GM23338 (cell line): ENCODE data around the gene SYMPK. TPM values are rescaled to one million over a fixed set of nuclear protein-coding genes. Genes with fewer than 3 reads are reported as not detected.

ENCODE experiments used
- ATAC-seq: fragments of 200-7000 bp; cut with Tn5 transposase; 3 replicates; pipeline ENCODE4 v1.9.1; 2020
- DNase-seq: peaks from one replicate; pipeline ENCODE4 v3.0.0-alpha.2; 2015; ENCODE audit warnings: low spot score
- H2AFZ ChIP-seq: fragments of 200-600 bp; sonication (generic); 2 replicates; pipeline ENCODE4 v1.8.0; 2016; ENCODE audit warnings: antibody characterized with exemption, mild to moderate bottlenecking, moderate library complexity
- H3F3A ChIP-seq: fragments of 200-600 bp; sonication (generic); replicated peaks from 2 replicates; pipeline ENCODE4 v1.8.0; 2017; ENCODE audit warnings: antibody characterized with exemption, mixed run types, low read depth
- H3K27ac ChIP-seq: fragments of 200-600 bp; sonication (generic); 2 replicates; pipeline ENCODE4 v1.6.1; 2016; ENCODE audit warnings: low read depth
- H3K27me3 ChIP-seq: fragments of 200-600 bp; sonication (generic); 2 replicates; pipeline ENCODE4 v1.8.0; 2016; ENCODE audit warnings: mild to moderate bottlenecking, mixed run types, moderate library complexity; ENCODE audit not compliant: insufficient read depth
- H3K36me3 ChIP-seq: fragments of 200-600 bp; sonication (generic); 2 replicates; pipeline ENCODE4 v1.8.0; 2016; ENCODE audit warnings: mild to moderate bottlenecking; ENCODE audit not compliant: insufficient read depth
- H3K4me1 ChIP-seq: fragments of 200-600 bp; sonication (generic); 2 replicates; pipeline ENCODE4 v1.8.0; 2016; ENCODE audit warnings: mild to moderate bottlenecking, moderate library complexity; ENCODE audit not compliant: insufficient read depth
- H3K4me2 ChIP-seq: fragments of 200-600 bp; sonication (generic); 2 replicates; pipeline ENCODE4 v1.7.1; 2017; ENCODE audit warnings: mixed run types
- H3K4me3 ChIP-seq: fragments of 200-600 bp; sonication (generic); 2 replicates; pipeline ENCODE4 v1.6.1; 2016; ENCODE audit warnings: mixed run types
- H3K79me2 ChIP-seq: fragments of 200-600 bp; sonication (generic); replicated peaks from 2 replicates; pipeline ENCODE4 v1.8.0; 2017; ENCODE audit warnings: mild to moderate bottlenecking; ENCODE audit not compliant: insufficient read depth
- H3K9me2 ChIP-seq: fragments of 200-600 bp; sonication (generic); 2 replicates; pipeline ENCODE4 v1.8.0; 2017; ENCODE audit not compliant: insufficient read depth
- H4K20me1 ChIP-seq: fragments of 200-600 bp; sonication (generic); replicated peaks from 2 replicates; pipeline ENCODE4 v1.8.0; 2017; ENCODE audit warnings: mild to moderate bottlenecking; ENCODE audit not compliant: insufficient read depth
- H3K27ac Mint-ChIP-seq: 2 replicates; pipeline ENCODE4 v1.8.0; 2020; ENCODE audit warnings: inconsistent platforms, mild to moderate bottlenecking, moderate library complexity, mixed read lengths
- H3K27me3 Mint-ChIP-seq: 3 replicates; pipeline ENCODE4 v1.8.0; 2022; ENCODE audit warnings: low read depth, mild to moderate bottlenecking, moderate library complexity, mixed read lengths, inconsistent platforms; ENCODE audit not compliant: insufficient read depth, poor library complexity
- H3K36me3 Mint-ChIP-seq: 3 replicates; pipeline ENCODE4 v1.8.0; 2021; ENCODE audit warnings: low read depth, mild to moderate bottlenecking, inconsistent platforms, moderate library complexity, mixed read lengths
- H3K4me1 Mint-ChIP-seq: 3 replicates; pipeline ENCODE4 v1.8.0; 2020; ENCODE audit warnings: mild to moderate bottlenecking, inconsistent platforms, mixed read lengths
- H3K4me3 Mint-ChIP-seq: 3 replicates; pipeline ENCODE4 v1.8.0; 2021; ENCODE audit warnings: moderate library complexity, mild to moderate bottlenecking, inconsistent platforms, mixed read lengths
- H3K9me3 Mint-ChIP-seq: 3 replicates; pipeline ENCODE4 v1.8.0; 2020; ENCODE audit warnings: moderate library complexity, mild to moderate bottlenecking, inconsistent platforms, mixed read lengths
- CREB1 ChIP-seq: fragments of 250-450 bp; sonication (Bioruptor Pico); IDR thresholded peaks from 2 replicates; pipeline ENCODE4 v1.5.0; 2020; ENCODE audit warnings: low read depth, mild to moderate bottlenecking, moderate library complexity
- CTCF ChIP-seq, 2 experiments: fragments of 200-600 bp in 1 of 2; sonication (generic) in 1 of 2; conservative IDR thresholded peaks; 2 replicates each; pipeline versions ENCODE4 v1.5.1 to v1.6.1; 2016 to 2017; ENCODE audit warnings: antibody characterized with exemption in 2 of 2, low read depth in 2 of 2, mild to moderate bottlenecking in 2 of 2, moderate library complexity in 1 of 2
- ETS1 ChIP-seq: IDR thresholded peaks from 2 replicates; pipeline ENCODE4 v1.6.1; 2016; ENCODE audit warnings: antibody characterized with exemption
- EZH2 ChIP-seq: fragments of 200-600 bp; sonication (generic); IDR thresholded peaks from one replicate; pipeline ENCODE4 v1.8.0; 2017; ENCODE audit warnings: antibody characterized with exemption, mild to moderate bottlenecking, low read depth; ENCODE audit not compliant: unreplicated experiment
- EZH2phosphoT487 ChIP-seq: fragments of 200-600 bp; sonication (generic); IDR thresholded peaks from one replicate; pipeline ENCODE4 v1.8.1; 2018; ENCODE audit warnings: antibody characterized with exemption; ENCODE audit not compliant: unreplicated experiment
- JUNB ChIP-seq: IDR thresholded peaks from one replicate; pipeline ENCODE4 v1.6.1; 2016; ENCODE audit warnings: antibody characterized with exemption; ENCODE audit not compliant: unreplicated experiment
- ZNF114 ChIP-seq: fragments of 250-450 bp; sonication (Bioruptor Pico); IDR thresholded peaks from 2 replicates; pipeline ENCODE4 v1.5.0; 2020; ENCODE audit warnings: mild to moderate bottlenecking, moderate library complexity
- ZNF331 ChIP-seq: fragments of 250-450 bp; sonication (Bioruptor Pico); IDR thresholded peaks from 2 replicates; pipeline ENCODE4 v1.5.0; 2020; ENCODE audit warnings: low read depth, mild to moderate bottlenecking, moderate library complexity
- ZNF462 ChIP-seq: fragments of 250-450 bp; sonication (Bioruptor Pico); IDR thresholded peaks from 2 replicates; pipeline ENCODE4 v1.5.0; 2020; ENCODE audit warnings: mild to moderate bottlenecking, moderate library complexity
- polyA plus RNA-seq: library from polyadenylated mRNA; unstranded; fragments of >200 nt; fragmentation: Nextera tagmentation; extraction: Ambion mirVana; gene quantifications from 2 replicates; pipeline ENCODE4 v1.2.1, GENCODE V29; 2016
- total RNA-seq: library from RNA; depleted of rRNA; stranded (reverse); fragments of >200 nt; shearing (Covaris generic); gene quantifications from 2 replicates; pipeline ENCODE4 v1.2.3, GENCODE V29; 2014

Gene SYMPK
- total and polyA plus RNA-seq, 2 experiments from 2014 or later = 36.8 to 82.1 TPM

- ATAC-seq (no peak), DNase-seq (no peak)
- Mint-ChIP-seq H3K27ac (no peak overlapping the region), H3K4me1 (peaks cover 36% of the 10 kb centered on the region), H3K36me3 (peaks cover 47% of the 10 kb centered on the region), H3K27me3 (peaks cover 24% of the 10 kb centered on the region), H3K9me3 (no peaks in the 10 kb centered on the region), H3K4me3 (no peak overlapping the region)
- peaks cover 27% of the 10 kb centered on the region for H3K4me1 ChIP-seq
- H3K36me3 ChIP-seq = no peaks in the 10 kb centered on the region; the same call in 1 of the 2 replicates
- H3K27me3 ChIP-seq = no peaks in the 10 kb centered on the region
- H3K4me3 ChIP-seq = no peak overlapping the region
- TF ChIP-seq CTCF (conservative IDR thresholded peaks at IDR 0.05; ENCODE audit: low read depth in 2 of 2) (peak; percentile 19 to 31; a peak in 2 of 4 replicates), EZH2 (no peak)
- no peaks in the 10 kb centered on the region for H3K9me2 ChIP-seq
- no peaks in the 10 kb centered on the region for H3K79me2 ChIP-seq
- no peak overlapping the region for H3K4me2 ChIP-seq
- peaks cover 30% of the 10 kb centered on the region; the same call in 1 of the 2 replicates for H3F3A ChIP-seq
- H4K20me1 ChIP-seq = no peaks in the 10 kb centered on the region; the same call in 1 of the 2 replicates
- H2AFZ ChIP-seq = no peak overlapping the region
- no peak overlapping the region for H3K27ac ChIP-seq
Measured at GRCh38 chr19:45820413-45821102, 42.4 kb downstream of the SYMPK start.

GRCh38 chr19:45819769-45820168 lies 43.2 kb downstream of the SYMPK start:
- Histone ChIP-seq H4K20me1 (no peaks in the 10 kb centered on the region; the same call in 1 of the 2 replicates), H3K9me2 (no peaks in the 10 kb centered on the region), H3K27ac (no peak overlapping the region; the same call in 1 of the 2 replicates), H3K79me2 (no peaks in the 10 kb centered on the region), H3F3A (peaks cover 35% of the 10 kb centered on the region; the same call in 1 of the 2 replicates), H3K4me3 (no peak overlapping the region), H3K27me3 (no peaks in the 10 kb centered on the region), H3K36me3 (no peaks in the 10 kb centered on the region; the same call in 1 of the 2 replicates), H2AFZ (no peak overlapping the region), H3K4me1 (peaks cover 28% of the 10 kb centered on the region), H3K4me2 (no peak overlapping the region)
- ATAC-seq (no peak), DNase-seq (no peak)
- H3K9me3 Mint-ChIP-seq = no peaks in the 10 kb centered on the region
- no peak overlapping the region for H3K4me3 Mint-ChIP-seq
- peaks cover 20% of the 10 kb centered on the region for H3K27me3 Mint-ChIP-seq
- H3K36me3 Mint-ChIP-seq = peaks cover 45% of the 10 kb centered on the region
- H3K4me1 Mint-ChIP-seq = peaks cover 36% of the 10 kb centered on the region
- H3K27ac Mint-ChIP-seq = no peak overlapping the region
- TF ChIP-seq EZH2phosphoT487 (no peak), CREB1 (CRISPR knock-in tag) (no peak), JUNB (no peak), ZNF114 (CRISPR knock-in tag) (no peak), ZNF331 (CRISPR knock-in tag) (no peak), CTCF (conservative IDR thresholded peaks at IDR 0.05; ENCODE audit: low read depth in 2 of 2) (no peak), EZH2 (no peak), ZNF462 (CRISPR knock-in tag) (no peak), ETS1 (no peak)
